ENCODE results near the gene MLLT10.

The MLLT10 gene

GRCh38 chr10:21750424-21750823, 216.4 kb downstream of the MLLT10 start:
- no peak for DNase-seq

GRCh38 chr10:21751341-21752310, 217.6 kb downstream of the MLLT10 start:
- DNase-seq: no peak

- no peak for DNase-seq
These were observed 219.7 kb downstream of the MLLT10 start for GRCh38 chr10:21753497-21754270.

DNA sequence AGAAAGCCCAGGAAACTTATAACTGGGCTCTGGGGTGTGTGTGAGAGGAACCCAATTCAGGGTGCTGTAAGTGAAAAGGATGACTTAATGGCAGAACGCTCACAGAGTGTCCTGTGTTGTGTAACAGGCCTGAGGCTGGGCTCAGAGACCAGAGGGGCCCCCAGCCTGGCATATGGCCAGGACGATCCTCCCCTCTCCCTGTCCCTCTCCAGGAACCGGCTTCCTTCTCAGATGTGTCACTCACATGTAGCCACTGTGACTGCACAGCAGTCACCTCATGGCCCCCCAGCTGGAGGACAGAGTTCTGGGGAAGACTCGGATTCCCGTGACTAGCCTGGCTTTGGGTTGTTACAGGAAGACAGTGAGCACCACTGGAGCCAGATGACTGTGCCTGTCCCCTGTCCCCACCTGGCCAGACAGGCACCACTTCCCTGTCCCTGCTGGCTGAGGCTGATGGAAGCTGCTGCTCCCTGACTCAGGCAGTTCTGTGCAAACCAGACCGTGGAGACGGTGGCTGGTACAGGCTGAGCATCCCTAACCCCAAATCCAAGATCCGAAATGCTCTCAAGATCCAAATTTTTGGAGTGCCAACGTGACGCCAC, 220.5 kb downstream of the MLLT10 start:
- no peak for DNase-seq

DNA sequence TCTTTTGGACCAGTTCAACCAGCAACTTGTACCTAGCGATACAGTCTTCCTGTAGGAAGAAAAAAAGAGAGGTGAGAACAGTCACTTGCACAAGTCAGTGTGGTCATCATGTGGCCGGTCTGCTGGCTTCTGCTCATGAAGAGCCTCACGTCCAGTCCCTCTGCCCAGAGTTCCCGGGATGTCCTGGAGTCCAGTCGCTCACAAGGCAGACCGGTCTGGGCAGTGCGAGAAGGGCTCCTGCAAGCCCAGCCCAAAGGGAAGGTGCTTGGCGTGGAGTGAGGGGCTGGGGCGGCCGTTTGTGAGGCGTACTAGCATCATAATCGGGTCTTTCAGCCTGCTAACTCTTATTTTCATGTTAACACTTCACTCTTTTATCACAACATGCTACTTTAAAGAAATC, 222.7 kb downstream of the MLLT10 start:
- DNase-seq: no peak

DNA sequence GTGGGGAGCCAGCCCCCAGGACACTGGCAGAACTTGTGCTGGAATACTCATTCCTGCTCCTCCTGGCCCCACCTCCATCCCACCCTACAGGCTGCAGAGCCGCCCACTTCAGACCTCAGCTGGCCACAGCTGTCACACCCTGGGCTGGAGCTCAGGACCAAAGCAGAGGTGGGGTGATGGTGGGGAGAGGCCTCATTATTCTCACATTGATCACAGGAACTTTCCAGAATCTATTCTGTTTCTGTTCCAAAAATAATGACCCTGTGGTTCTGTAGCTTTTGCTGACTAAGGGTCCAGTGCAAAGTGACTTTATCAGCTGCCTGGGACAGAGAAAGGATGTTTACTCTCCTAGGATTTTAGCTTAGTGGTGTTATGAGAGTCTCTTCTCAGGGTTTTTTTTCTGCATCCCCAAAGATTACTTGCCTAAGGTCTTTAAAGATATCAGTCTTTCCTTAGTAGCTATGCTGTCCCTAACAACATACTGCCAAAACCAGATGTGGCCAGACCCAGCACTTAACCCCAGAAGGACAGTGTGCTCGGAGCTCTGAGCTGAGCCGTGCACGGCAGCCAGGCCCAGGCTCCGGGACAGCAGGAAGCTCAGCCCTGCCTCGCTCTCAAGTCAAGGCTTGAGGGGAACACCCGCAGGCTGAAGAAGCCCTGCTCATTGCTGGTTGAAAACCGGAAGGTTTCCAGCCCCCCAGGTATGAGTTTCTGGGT, 223.3 kb downstream of the MLLT10 start:
- no peak for DNase-seq

- DNase-seq: no peak
These were observed 224.2 kb downstream of the MLLT10 start for GRCh38 chr10:21758239-21758638.

GRCh38 chr10:21758696-21759095, 224.7 kb downstream of the MLLT10 start:
- no peak for DNase-seq

GRCh38 chr10:21759232-21759631, 225.2 kb downstream of the MLLT10 start:
- no peak for DNase-seq

GRCh38 chr10:21760332-21760731, 226.3 kb downstream of the MLLT10 start:
- no peak for DNase-seq

GRCh38 chr10:21764466-21765189, 230.6 kb downstream of the MLLT10 start:
- DNase-seq: no peak

DNA sequence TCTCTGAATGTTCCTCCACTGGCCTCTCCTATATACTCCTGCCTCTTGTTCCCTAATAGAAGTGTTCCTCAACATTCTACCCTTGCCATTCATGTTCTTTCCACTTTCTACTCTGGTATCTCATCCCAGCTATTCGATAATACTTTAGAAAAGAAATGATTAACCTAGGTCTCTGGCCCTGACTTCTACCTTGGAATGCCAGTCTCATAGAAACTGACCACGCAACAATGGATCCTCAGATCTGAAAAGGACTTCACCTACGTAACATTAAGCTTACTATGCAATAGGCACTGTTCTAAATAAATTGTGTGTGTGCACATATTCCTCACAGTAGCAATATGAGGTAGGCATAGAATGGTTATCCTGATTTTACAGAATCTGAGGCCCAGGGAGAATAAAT, 235.0 kb downstream of the MLLT10 start:
- DNase-seq: no peak

- DNase-seq: no peak
These were observed 237.2 kb downstream of the MLLT10 start for GRCh38 chr10:21771219-21771618.

- no peak for DNase-seq
These were observed 242.9 kb downstream of the MLLT10 start for GRCh38 chr10:21776883-21777282.

DNA sequence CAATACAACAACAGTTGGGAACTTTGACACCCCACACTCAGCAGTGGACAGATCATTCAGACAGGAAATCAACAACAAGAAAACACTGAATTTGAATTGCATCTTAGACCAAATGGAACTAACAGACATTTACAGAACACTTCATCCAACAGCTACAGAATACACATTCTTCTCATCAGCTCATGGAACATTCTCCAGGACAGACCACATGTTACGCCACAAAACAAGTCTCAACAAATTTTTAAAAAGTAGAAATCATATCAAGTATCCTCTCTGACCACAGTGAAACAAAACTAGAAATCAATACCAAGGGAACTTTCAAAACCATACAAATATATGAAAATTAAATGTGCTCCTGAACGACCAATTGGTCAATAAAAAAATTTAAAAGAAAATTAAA, 257.2 kb downstream of the MLLT10 start:
- DNase-seq: no peak

Measured in NK-92 treated with Interleukin-12 subunit alpha and Interleukin-12 subunit beta, amount 100 ng/mL, for 24 hours (cell line).